MM.1S (cell line): ENCODE data around the gene RSBN1L.

Experiments used
- DNase-seq: peaks from one replicate; pipeline ENCODE4 v3.0.0-alpha.2; 2015
- H2AFZ ChIP-seq: fragments of 300-600 bp; sonication (generic); 2 replicates; pipeline ENCODE4 v1.6.0; 2016; ENCODE audit warnings: antibody characterized with exemption, low read length
- H3F3A ChIP-seq: fragments of 300-600 bp; sonication (generic); 2 replicates; pipeline ENCODE4 v1.6.1; 2016; ENCODE audit warnings: mild to moderate bottlenecking, antibody characterized with exemption, low read length, moderate library complexity, mixed read lengths; ENCODE audit not compliant: insufficient read depth
- H3K27ac ChIP-seq: fragments of 300-600 bp; sonication (generic); 2 replicates; pipeline ENCODE4 v1.5.1; 2016; ENCODE audit warnings: mild to moderate bottlenecking, low read length
- H3K27me3 ChIP-seq: fragments of 300-600 bp; sonication (generic); replicated peaks from 2 replicates; pipeline ENCODE4 v1.6.0; 2016; ENCODE audit warnings: low read length; ENCODE audit not compliant: insufficient read depth
- H3K36me3 ChIP-seq: fragments of 300-600 bp; sonication (generic); replicated peaks from 2 replicates; pipeline ENCODE4 v1.6.1; 2016; ENCODE audit warnings: mild to moderate bottlenecking, low read length, mixed read lengths; ENCODE audit not compliant: insufficient read depth
- H3K4me1 ChIP-seq: fragments of 300-600 bp; sonication (generic); 2 replicates; pipeline ENCODE4 v1.6.1; 2016; ENCODE audit warnings: low read length, mixed read lengths
- H3K4me2 ChIP-seq: fragments of 300-600 bp; sonication (generic); 2 replicates; pipeline ENCODE4 v1.6.0; 2016; ENCODE audit warnings: low read depth, low read length
- H3K4me3 ChIP-seq: fragments of 300-600 bp; sonication (generic); 2 replicates; pipeline ENCODE4 v1.5.1; 2016; ENCODE audit warnings: low read length, mixed read lengths
- H3K79me2 ChIP-seq: fragments of 300-600 bp; sonication (generic); 2 replicates; pipeline ENCODE4 v1.6.1; 2016; ENCODE audit warnings: mixed run types, low read length, mixed read lengths
- H3K9ac ChIP-seq: fragments of 300-600 bp; sonication (generic); 2 replicates; pipeline ENCODE4 v1.6.1; 2016; ENCODE audit warnings: low read length, mixed read lengths
- H3K9me2 ChIP-seq: fragments of 300-600 bp; sonication (generic); replicated peaks from 2 replicates; pipeline ENCODE4 v1.6.1; 2016; ENCODE audit warnings: mild to moderate bottlenecking, low read length, mixed read lengths; ENCODE audit not compliant: insufficient read depth
- H3K9me3 ChIP-seq: fragments of 300-600 bp; sonication (generic); replicated peaks from 2 replicates; pipeline ENCODE4 v1.6.1; 2016; ENCODE audit warnings: mild to moderate bottlenecking, low read length, mixed read lengths; ENCODE audit not compliant: insufficient read depth
- H4K20me1 ChIP-seq: fragments of 300-600 bp; sonication (generic); 2 replicates; pipeline ENCODE4 v1.6.1; 2016; ENCODE audit warnings: mild to moderate bottlenecking, low read length, moderate library complexity, mixed read lengths; ENCODE audit not compliant: insufficient read depth
- EZH2 ChIP-seq: fragments of 300-600 bp; sonication (generic); optimal IDR thresholded peaks from 2 replicates; pipeline ENCODE3; 2017; ENCODE audit warnings: low read depth, mild to moderate bottlenecking, antibody characterized with exemption, low read length, mixed read lengths
- EZH2phosphoT487 ChIP-seq: fragments of 300-600 bp; sonication (generic); IDR thresholded peaks from 2 replicates; pipeline ENCODE4 v1.6.1; 2018; ENCODE audit warnings: antibody characterized with exemption, low read length
- TF ChIP-seq, protein P1 (sequence below): fragments of 300-600 bp; sonication (generic); IDR thresholded peaks from 2 replicates; pipeline ENCODE4 v1.5.1; 2016; ENCODE audit warnings: antibody characterized with exemption, low read length, mixed read lengths

RSBN1L gene

DNA sequence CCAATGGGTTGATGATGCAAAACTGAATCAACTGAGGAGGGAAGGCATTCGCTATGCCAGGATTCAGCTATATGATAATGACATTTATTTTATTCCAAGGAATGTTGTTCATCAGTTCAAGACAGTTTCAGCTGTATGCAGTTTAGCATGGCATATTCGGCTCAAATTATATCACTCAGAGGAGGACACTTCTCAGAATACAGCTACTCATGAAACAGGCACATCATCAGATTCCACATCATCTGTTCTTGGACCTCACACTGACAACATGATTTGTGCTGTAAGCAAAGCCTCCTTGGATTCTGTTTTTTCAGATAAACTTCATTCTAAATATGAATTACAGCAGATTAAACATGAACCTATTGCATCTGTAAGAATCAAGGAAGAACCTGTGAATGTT is 82.3 kb downstream of the RSBN1L start:
- Histone ChIP-seq H3K27me3 (no peaks in the 10 kb centered on the region), H3K9me3 (no peaks in the 10 kb centered on the region), H3K4me2 (no peak overlapping the region), H3K4me1 (no peaks in the 10 kb centered on the region), H3K79me2 (0 out of 2 replicates have a peak, but pooled peaks cover 7% of the 10 kb centered on the region), H3K36me3 (peaks cover 6% of the 10 kb centered on the region; the same call in 1 of the 2 replicates), H3K27ac (no peak overlapping the region), H3K4me3 (no peak overlapping the region), H3K9me2 (no peaks in the 10 kb centered on the region), H3K9ac (no peak overlapping the region), H2AFZ (no peak overlapping the region), H3F3A (0 out of 2 replicates have a peak, but pooled peaks cover 5% of the 10 kb centered on the region), H4K20me1 (no peaks in the 10 kb centered on the region)
- no peak for DNase-seq
- TF ChIP-seq EZH2 (no peak), EZH2phosphoT487 (no peak)
- TF ChIP-seq, protein P1, sequence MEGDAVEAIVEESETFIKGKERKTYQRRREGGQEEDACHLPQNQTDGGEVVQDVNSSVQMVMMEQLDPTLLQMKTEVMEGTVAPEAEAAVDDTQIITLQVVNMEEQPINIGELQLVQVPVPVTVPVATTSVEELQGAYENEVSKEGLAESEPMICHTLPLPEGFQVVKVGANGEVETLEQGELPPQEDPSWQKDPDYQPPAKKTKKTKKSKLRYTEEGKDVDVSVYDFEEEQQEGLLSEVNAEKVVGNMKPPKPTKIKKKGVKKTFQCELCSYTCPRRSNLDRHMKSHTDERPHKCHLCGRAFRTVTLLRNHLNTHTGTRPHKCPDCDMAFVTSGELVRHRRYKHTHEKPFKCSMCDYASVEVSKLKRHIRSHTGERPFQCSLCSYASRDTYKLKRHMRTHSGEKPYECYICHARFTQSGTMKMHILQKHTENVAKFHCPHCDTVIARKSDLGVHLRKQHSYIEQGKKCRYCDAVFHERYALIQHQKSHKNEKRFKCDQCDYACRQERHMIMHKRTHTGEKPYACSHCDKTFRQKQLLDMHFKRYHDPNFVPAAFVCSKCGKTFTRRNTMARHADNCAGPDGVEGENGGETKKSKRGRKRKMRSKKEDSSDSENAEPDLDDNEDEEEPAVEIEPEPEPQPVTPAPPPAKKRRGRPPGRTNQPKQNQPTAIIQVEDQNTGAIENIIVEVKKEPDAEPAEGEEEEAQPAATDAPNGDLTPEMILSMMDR, result no peak

DNA sequence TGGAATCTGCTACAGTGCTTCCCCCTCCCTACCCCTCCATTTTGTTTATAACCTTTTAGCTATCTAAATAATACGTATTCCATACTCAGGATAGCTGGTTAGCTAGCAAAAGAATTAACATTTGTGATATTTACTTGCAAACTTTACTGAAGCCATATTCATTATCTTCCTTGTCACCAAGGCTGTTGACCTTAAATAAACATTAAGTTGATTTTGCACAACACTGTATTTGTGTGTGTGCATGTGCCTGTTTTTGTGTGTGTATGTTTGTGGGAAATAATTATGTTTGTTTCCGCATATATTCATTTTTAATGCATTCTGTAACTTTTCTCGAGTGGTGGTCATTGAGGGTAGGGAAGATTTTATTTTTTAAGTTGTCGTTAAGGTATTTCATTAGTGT is 86.1 kb downstream of the RSBN1L start:
- Histone ChIP-seq H3K9me3 (no peaks in the 10 kb centered on the region), H3F3A (0 out of 2 replicates have a peak, but pooled peaks cover 1% of the 10 kb centered on the region), H3K27me3 (no peaks in the 10 kb centered on the region), H3K9me2 (no peaks in the 10 kb centered on the region), H2AFZ (no peak overlapping the region), H3K9ac (no peak overlapping the region), H3K36me3 (peaks cover 6% of the 10 kb centered on the region; the same call in 1 of the 2 replicates), H4K20me1 (no peaks in the 10 kb centered on the region), H3K4me2 (no peak overlapping the region), H3K27ac (no peak overlapping the region), H3K79me2 (0 out of 2 replicates have a peak, but pooled peaks cover 1% of the 10 kb centered on the region), H3K4me1 (no peaks in the 10 kb centered on the region), H3K4me3 (no peak overlapping the region)
- no peak for DNase-seq
- TF ChIP-seq, protein P1, result no peak
- TF ChIP-seq EZH2phosphoT487, result no peak
- no peak for TF ChIP-seq EZH2

GRCh38 chr7:77783111-77783510 is 86.9 kb downstream of the RSBN1L start:
- H3K27ac ChIP-seq, result no peak overlapping the region
- H3K4me1 ChIP-seq, result no peaks in the 10 kb centered on the region
- no peaks in the 10 kb centered on the region for H3K79me2 ChIP-seq
- H3K36me3 ChIP-seq, result peaks cover 6% of the 10 kb centered on the region; the same call in 1 of the 2 replicates
- no peak overlapping the region for H3K9ac ChIP-seq
- H3K9me2 ChIP-seq, result no peaks in the 10 kb centered on the region
- no peaks in the 10 kb centered on the region for H4K20me1 ChIP-seq
- no peaks in the 10 kb centered on the region for H3F3A ChIP-seq
- H3K4me3 ChIP-seq, result no peak overlapping the region
- H3K9me3 ChIP-seq, result no peaks in the 10 kb centered on the region
- DNase-seq, result no peak
- H3K27me3 ChIP-seq, result no peaks in the 10 kb centered on the region
- no peak overlapping the region for H3K4me2 ChIP-seq
- TF ChIP-seq, protein P1, result no peak
- TF ChIP-seq EZH2, result no peak
- TF ChIP-seq EZH2phosphoT487, result no peak
- no peak overlapping the region for H2AFZ ChIP-seq
